ENCODE measurements around the gene GLP2R.
A peak's percentile ranks its signal among the peaks of the same experiment; 100 is the strongest.

GLP2R gene

GRCh38 chr17:9904277-9905077 is 78.8 kb downstream of the GLP2R start:
- no peak for DNase-seq (ENCODE audit: extremely low read depth, low read depth)
- TF ChIP-seq, protein P1, sequence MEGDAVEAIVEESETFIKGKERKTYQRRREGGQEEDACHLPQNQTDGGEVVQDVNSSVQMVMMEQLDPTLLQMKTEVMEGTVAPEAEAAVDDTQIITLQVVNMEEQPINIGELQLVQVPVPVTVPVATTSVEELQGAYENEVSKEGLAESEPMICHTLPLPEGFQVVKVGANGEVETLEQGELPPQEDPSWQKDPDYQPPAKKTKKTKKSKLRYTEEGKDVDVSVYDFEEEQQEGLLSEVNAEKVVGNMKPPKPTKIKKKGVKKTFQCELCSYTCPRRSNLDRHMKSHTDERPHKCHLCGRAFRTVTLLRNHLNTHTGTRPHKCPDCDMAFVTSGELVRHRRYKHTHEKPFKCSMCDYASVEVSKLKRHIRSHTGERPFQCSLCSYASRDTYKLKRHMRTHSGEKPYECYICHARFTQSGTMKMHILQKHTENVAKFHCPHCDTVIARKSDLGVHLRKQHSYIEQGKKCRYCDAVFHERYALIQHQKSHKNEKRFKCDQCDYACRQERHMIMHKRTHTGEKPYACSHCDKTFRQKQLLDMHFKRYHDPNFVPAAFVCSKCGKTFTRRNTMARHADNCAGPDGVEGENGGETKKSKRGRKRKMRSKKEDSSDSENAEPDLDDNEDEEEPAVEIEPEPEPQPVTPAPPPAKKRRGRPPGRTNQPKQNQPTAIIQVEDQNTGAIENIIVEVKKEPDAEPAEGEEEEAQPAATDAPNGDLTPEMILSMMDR (IDR thresholded peaks at IDR 0.05; ENCODE audit: low read depth, low read length): no peak

- no peak for DNase-seq (ENCODE audit: extremely low read depth, low read depth)
- TF ChIP-seq, protein P1 (IDR thresholded peaks at IDR 0.05; ENCODE audit: low read depth, low read length): no peak
These were observed 79.3 kb downstream of the GLP2R start, which contains the start of gene RCVRN for GRCh38 chr17:9905078-9905415. Gene RCVRN, minus strand, starts transcription at chr17:9905271. Its CDS starts 91 bp downstream, at chr17:9905180.

- TF ChIP-seq, protein P1 (IDR thresholded peaks at IDR 0.05; ENCODE audit: low read depth, low read length): peak; percentile 41
- no peak for DNase-seq (ENCODE audit: extremely low read depth, low read depth)
These were observed 80.2 kb downstream of the GLP2R start for GRCh38 chr17:9905902-9906301.

DNA sequence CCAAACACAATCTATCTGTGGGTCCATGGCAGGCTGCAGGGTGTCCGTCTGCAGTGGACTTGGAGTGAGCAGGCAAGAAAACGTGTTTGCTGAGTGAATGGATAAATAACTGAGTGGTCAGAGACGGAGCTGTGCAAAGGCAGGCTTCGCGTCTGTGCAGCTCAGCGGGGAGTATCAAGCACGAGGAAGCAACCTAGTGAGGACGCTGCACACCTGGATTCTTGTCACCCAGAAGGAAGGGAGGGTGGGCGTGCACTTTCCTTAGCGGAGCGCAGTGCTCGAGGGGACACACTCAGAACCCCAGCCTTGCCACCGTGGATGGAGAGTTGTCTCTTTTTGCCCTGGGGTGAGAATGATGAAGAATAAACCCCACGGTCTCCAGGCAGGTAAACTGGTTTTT is 80.9 kb downstream of the GLP2R start:
- no peak for DNase-seq (ENCODE audit: extremely low read depth, low read depth)
- TF ChIP-seq, protein P1 (IDR thresholded peaks at IDR 0.05; ENCODE audit: low read depth, low read length): no peak

GRCh38 chr17:9907131-9907530 is 81.4 kb downstream of the GLP2R start:
- TF ChIP-seq, protein P1 (IDR thresholded peaks at IDR 0.05; ENCODE audit: low read depth, low read length): no peak
- no peak for DNase-seq (ENCODE audit: extremely low read depth, low read depth)

- no peak for DNase-seq (ENCODE audit: extremely low read depth, low read depth)
- TF ChIP-seq, protein P1 (IDR thresholded peaks at IDR 0.05; ENCODE audit: low read depth, low read length): no peak
These were observed 82.3 kb downstream of the GLP2R start for GRCh38 chr17:9907883-9908648.

GRCh38 chr17:9908649-9909042 is 82.9 kb downstream of the GLP2R start:
- TF ChIP-seq, protein P1 (IDR thresholded peaks at IDR 0.05; ENCODE audit: low read depth, low read length): no peak
- DNase-seq (ENCODE audit: extremely low read depth, low read depth): no peak
